Osteoblast (primary cell): ENCODE results near the gene ID3. TPM values are rescaled to one million over a fixed set of nuclear protein-coding genes. Genes with fewer than 3 reads are reported as not detected.

Experiments used
- DNase-seq: peaks from one replicate; pipeline ENCODE4 v3.0.0; 2011; ENCODE audit warnings: low spot score, mixed read lengths; ENCODE audit not compliant: insufficient read length; ENCODE audit errors: missing footprints
- H2AFZ ChIP-seq: 2 replicates; pipeline ENCODE4 v1.6.0; 2011; ENCODE audit warnings: mild to moderate bottlenecking, low read length
- H3K27ac ChIP-seq: 2 replicates; pipeline ENCODE4 v1.5.1; 2011; ENCODE audit warnings: mild to moderate bottlenecking, low read depth, low read length, moderate library complexity
- H3K27me3 ChIP-seq: 2 replicates; pipeline ENCODE4 v1.6.0; 2012; ENCODE audit warnings: mild to moderate bottlenecking, control low read depth, inconsistent platforms, low read length, moderate library complexity; ENCODE audit not compliant: insufficient read depth
- H3K36me3 ChIP-seq: 2 replicates; pipeline ENCODE4 v1.5.1; 2011; ENCODE audit warnings: mild to moderate bottlenecking, low read length, control low read depth, moderate library complexity; ENCODE audit not compliant: insufficient read depth
- H3K4me1 ChIP-seq: 2 replicates; pipeline ENCODE4 v1.5.1; 2011; ENCODE audit warnings: mild to moderate bottlenecking, low read length, control low read depth, moderate library complexity; ENCODE audit not compliant: insufficient read depth
- H3K4me2 ChIP-seq: 2 replicates; pipeline ENCODE4 v1.6.0; 2011; ENCODE audit warnings: mild to moderate bottlenecking, low read length; ENCODE audit not compliant: insufficient read depth
- H3K4me3 ChIP-seq: fragments of 200-600 bp; sonication (generic); 3 replicates; pipeline ENCODE4 v1.5.1; 2012; ENCODE audit warnings: mild to moderate bottlenecking, low read length, inconsistent platforms; ENCODE audit not compliant: insufficient read depth
- H3K79me2 ChIP-seq: 2 replicates; pipeline ENCODE4 v1.6.0; 2012; ENCODE audit warnings: mild to moderate bottlenecking, low read length, control low read depth, inconsistent platforms; ENCODE audit not compliant: insufficient read depth
- H3K9me3 ChIP-seq: 2 replicates; pipeline ENCODE4 v1.5.1; 2011; ENCODE audit warnings: low read depth, low read length, control low read depth
- H4K20me1 ChIP-seq: 2 replicates; pipeline ENCODE4 v1.6.0; 2012; ENCODE audit warnings: mild to moderate bottlenecking, low read length, control low read depth; ENCODE audit not compliant: insufficient read depth
- total RNA-seq: library from RNA; depleted of rRNA; stranded (reverse); fragments of >200 nt; gene quantifications from 2 replicates; pipeline ENCODE4 v1.2.3, GENCODE V29; 2012
- TF ChIP-seq, protein P1 (sequence below): IDR thresholded peaks from 2 replicates; pipeline ENCODE4 v1.5.1; 2011; ENCODE audit warnings: mild to moderate bottlenecking, low read depth, low read length, moderate library complexity; ENCODE audit errors: extremely low read depth

The ID3 gene
- total RNA-seq, 1 donor: 240 TPM

DNA sequence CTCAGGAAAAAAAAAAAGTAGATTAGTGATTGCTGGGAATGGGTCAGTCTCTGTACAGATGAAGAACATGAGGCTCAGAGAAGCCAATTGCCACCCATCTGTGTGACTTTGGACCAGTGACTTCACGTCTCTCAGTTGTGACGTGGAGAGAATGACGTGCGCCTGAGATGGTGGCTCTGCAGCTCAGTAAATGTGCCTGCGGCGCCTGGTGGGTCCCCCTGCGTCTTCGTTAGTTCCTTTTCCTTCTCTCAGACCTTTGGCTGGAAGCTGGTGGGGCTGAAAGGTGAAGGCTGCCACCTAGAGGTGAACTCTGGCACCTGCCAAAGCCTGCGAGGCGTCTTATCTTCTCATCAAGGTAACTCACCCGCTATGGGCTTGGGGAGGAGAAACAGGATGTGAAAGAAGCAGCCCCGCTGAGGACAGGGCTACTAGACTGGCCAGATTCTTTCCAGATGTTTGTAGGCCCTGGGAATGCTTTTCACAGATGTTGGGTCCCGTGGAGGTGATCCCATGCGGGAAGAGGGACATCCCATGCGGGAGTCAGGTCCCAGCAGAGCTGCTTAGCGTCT lies 19.5 kb downstream of the ID3 start:
- Histone ChIP-seq H3K36me3 (no peaks in the 10 kb centered on the region), H3K79me2 (no peaks in the 10 kb centered on the region), H3K4me2 (peak overlapping the region; percentile 69), H3K4me3 (peak overlapping the region; percentile 28), H3K27me3 (no peaks in the 10 kb centered on the region), H3K4me1 (peaks cover 5% of the 10 kb centered on the region), H3K27ac (no peak overlapping the region), H4K20me1 (no peaks in the 10 kb centered on the region), H2AFZ (peak overlapping the region; percentile 76), H3K9me3 (no peaks in the 10 kb centered on the region)
- DNase-seq: peak; percentile 96
- TF ChIP-seq, protein P1, sequence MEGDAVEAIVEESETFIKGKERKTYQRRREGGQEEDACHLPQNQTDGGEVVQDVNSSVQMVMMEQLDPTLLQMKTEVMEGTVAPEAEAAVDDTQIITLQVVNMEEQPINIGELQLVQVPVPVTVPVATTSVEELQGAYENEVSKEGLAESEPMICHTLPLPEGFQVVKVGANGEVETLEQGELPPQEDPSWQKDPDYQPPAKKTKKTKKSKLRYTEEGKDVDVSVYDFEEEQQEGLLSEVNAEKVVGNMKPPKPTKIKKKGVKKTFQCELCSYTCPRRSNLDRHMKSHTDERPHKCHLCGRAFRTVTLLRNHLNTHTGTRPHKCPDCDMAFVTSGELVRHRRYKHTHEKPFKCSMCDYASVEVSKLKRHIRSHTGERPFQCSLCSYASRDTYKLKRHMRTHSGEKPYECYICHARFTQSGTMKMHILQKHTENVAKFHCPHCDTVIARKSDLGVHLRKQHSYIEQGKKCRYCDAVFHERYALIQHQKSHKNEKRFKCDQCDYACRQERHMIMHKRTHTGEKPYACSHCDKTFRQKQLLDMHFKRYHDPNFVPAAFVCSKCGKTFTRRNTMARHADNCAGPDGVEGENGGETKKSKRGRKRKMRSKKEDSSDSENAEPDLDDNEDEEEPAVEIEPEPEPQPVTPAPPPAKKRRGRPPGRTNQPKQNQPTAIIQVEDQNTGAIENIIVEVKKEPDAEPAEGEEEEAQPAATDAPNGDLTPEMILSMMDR: peak; percentile 94

DNA sequence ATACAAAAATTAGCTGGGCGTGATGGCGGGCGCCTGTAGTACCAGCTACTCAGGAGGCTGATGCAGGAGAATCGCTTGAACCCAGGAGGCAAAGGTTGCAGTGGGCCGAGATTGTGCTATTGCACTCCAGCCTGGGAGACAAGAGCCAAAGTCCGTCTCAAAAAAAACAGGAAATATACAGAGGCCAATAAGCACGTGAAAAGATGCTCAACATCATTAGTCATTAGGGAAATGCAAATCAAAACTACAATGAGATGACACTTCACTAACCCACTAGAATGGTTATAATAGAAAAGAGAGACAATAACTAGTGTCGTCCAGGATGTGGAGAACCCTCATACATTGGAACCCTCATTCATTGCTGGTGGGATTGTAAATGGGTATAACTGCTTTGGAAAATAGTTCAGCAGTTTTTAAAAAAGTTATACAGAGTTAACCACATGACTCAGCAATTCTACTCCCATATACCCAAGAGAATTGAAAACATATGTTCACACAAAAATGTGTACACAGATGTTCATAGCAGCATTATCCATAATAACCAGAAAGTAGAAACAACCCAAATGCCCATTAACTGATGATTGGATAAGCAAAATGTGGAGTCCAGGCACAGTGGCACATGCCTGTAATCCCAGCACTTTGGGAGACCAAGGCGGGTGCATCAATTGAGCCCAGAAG lies 21.9 kb downstream of the ID3 start:
- no peaks in the 10 kb centered on the region for H3K27me3 ChIP-seq
- no peaks in the 10 kb centered on the region for H3K79me2 ChIP-seq
- H3K36me3 ChIP-seq: no peaks in the 10 kb centered on the region
- TF ChIP-seq, protein P1: no peak
- no peaks in the 10 kb centered on the region for H4K20me1 ChIP-seq
- H3K27ac ChIP-seq: no peak overlapping the region
- H3K4me3 ChIP-seq: no peak overlapping the region
- no peak overlapping the region for H2AFZ ChIP-seq
- no peaks in the 10 kb centered on the region for H3K4me1 ChIP-seq
- no peaks in the 10 kb centered on the region for H3K9me3 ChIP-seq
- H3K4me2 ChIP-seq: no peak overlapping the region
- no peak for DNase-seq

DNA sequence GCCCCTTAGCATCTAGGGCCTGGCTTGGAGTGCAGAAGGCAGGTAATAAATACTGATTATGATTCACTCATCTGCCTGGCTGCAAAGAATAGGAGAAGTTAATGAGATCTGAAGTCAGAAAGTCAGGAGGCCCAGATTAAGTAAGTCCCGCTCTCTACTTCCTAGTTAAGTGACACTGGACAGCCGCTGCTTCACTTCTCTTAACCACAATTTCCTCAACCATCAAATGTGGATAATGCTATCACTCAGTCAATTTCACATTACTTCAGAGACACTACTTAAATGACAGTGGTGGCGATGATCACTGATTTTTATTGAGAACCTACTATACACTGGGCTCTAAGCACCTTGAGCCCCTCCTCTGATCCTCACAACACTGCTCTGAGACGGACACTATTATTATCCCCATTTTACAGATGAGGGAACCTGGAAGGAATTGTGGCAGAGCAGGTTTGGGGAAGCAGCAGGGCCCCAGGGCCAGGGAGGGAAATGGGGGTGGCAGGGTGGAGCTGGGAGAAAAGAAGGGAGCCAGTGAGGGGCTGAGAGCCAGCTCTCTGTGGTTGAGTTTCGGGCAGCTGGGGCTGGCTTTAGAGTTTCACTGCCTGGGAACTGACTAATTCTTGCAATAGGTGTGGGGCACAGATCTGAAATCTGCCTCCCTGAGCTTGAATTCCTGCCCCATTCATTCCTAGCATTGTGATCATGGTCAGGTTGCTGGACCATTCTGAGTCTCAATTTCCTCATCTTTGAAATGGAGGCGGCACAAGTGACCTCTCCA lies 25.9 kb downstream of the ID3 start:
- Histone ChIP-seq H3K36me3 (no peaks in the 10 kb centered on the region), H3K27me3 (no peaks in the 10 kb centered on the region), H3K27ac (no peak overlapping the region), H3K79me2 (no peaks in the 10 kb centered on the region), H3K4me3 (no peak overlapping the region), H3K9me3 (no peaks in the 10 kb centered on the region), H2AFZ (no peak overlapping the region), H3K4me2 (no peak overlapping the region), H3K4me1 (peaks cover 12% of the 10 kb centered on the region), H4K20me1 (no peaks in the 10 kb centered on the region)
- TF ChIP-seq, protein P1: no peak
- no peak for DNase-seq

DNA sequence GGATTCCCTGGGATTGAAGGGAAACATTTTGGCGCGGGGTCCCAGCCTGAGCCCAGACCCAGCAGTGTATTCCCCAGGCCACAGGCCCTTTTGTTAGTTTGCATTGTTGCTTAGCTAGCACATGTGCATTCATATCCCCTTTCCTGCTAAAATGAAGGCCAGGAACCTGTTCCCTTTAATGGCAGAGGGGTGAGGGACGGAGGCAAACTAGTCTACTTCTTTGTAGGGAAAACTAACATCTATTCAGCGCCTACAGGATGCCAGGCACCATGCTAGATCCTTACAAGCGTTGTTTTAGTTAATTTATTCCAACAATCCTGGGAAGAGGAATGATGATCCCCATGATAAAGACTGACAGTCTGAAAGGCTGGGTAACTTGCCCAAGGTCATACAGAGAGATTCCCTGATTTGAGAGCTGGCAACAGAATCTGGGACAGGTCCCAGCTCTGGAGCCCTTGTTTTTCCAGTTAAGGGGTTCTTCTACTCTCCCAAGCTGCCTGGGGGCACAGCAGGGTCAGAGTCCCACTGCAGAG lies 27.7 kb downstream of the ID3 start:
- Histone ChIP-seq H3K27ac (no peak overlapping the region), H3K4me1 (peaks cover 18% of the 10 kb centered on the region), H3K4me3 (peak overlapping the region; percentile 69)

More for the DNA sequence above, 27.7 kb downstream of the ID3 start:
- no peaks in the 10 kb centered on the region for H4K20me1 ChIP-seq
- TF ChIP-seq, protein P1: no peak
- no peak for DNase-seq
- H2AFZ ChIP-seq: peak overlapping the region; percentile 93
- H3K27me3 ChIP-seq: no peaks in the 10 kb centered on the region
- peak overlapping the region; percentile 87 for H3K4me2 ChIP-seq
- no peaks in the 10 kb centered on the region for H3K36me3 ChIP-seq
- H3K9me3 ChIP-seq: no peaks in the 10 kb centered on the region
- H3K79me2 ChIP-seq: no peaks in the 10 kb centered on the region
